HEK293 (cell line): Measurements from ENCODE around the gene ANKRD36C.
"Not testable (repeated sequence)": the region's sequence is repeated elsewhere in the genome, so short reads cannot be mapped to it uniquely, and the experiment has no call there.

Experiments used
- KLF17 ChIP-seq: fragments of 450-650 bp; formaldehyde crosslinking; IDR thresholded peaks from 2 replicates; pipeline ENCODE4 v1.5.1; 2016; ENCODE audit warnings: missing biosample characterization, missing genetic modification characterization
- ZBTB11 ChIP-seq: fragments of 450-650 bp; formaldehyde crosslinking; conservative IDR thresholded peaks from 2 replicates; pipeline ENCODE4 v1.5.1; 2016; ENCODE audit warnings: low read depth, missing biosample characterization, missing genetic modification characterization
- ZNF747 ChIP-seq: fragments of 450-650 bp; formaldehyde crosslinking; IDR thresholded peaks from 2 replicates; pipeline ENCODE4 v1.5.1; 2016; ENCODE audit warnings: missing biosample characterization, missing genetic modification characterization

GRCh38 chr2:96025755-96026154 is 34.1 kb upstream of the ANKRD36C start:
- TF ChIP-seq ZBTB11; KLF17; ZNF747 (tag by site-specific recombination): not testable (repeated sequence)
